GM12872 (cell line): Measurements from ENCODE around the gene ZDHHC11.

Source experiments
- TF ChIP-seq, protein P1 (sequence below): IDR thresholded peaks from 3 replicates; pipeline ENCODE4 v1.5.1; 2011; ENCODE audit warnings: low read depth, mild to moderate bottlenecking, low read length, moderate library complexity; ENCODE audit not compliant: insufficient read depth

ZDHHC11 gene

DNA sequence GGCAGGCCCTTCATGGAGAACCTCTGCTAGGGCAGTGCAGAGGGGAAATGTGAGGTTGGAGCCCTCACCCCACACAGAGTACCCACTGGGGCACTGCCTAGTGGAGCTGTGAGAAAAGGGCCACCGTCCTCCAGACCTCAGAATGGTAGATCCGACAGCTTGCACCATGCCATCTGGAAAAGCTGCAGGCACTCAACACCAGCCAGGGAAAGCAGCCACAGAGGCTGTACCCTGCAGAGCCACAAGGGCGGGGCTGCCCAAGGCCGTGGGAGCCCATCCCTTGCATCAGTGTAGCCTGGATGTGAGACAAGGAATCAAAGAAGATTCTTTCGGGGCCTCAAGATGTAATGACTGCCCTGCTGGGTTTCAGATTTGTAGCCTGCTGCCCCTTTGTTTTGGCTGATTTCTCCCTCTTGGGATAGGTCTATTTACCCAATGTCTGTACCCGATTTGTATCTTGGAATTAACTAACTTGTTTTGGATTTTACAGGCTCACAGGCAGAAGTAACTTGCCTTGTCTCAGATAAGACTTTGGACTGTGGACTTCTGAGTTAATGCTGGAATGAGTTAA lies 16.6 kb upstream of the ZDHHC11 start:
- TF ChIP-seq, protein P1, sequence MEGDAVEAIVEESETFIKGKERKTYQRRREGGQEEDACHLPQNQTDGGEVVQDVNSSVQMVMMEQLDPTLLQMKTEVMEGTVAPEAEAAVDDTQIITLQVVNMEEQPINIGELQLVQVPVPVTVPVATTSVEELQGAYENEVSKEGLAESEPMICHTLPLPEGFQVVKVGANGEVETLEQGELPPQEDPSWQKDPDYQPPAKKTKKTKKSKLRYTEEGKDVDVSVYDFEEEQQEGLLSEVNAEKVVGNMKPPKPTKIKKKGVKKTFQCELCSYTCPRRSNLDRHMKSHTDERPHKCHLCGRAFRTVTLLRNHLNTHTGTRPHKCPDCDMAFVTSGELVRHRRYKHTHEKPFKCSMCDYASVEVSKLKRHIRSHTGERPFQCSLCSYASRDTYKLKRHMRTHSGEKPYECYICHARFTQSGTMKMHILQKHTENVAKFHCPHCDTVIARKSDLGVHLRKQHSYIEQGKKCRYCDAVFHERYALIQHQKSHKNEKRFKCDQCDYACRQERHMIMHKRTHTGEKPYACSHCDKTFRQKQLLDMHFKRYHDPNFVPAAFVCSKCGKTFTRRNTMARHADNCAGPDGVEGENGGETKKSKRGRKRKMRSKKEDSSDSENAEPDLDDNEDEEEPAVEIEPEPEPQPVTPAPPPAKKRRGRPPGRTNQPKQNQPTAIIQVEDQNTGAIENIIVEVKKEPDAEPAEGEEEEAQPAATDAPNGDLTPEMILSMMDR, result no peak

DNA sequence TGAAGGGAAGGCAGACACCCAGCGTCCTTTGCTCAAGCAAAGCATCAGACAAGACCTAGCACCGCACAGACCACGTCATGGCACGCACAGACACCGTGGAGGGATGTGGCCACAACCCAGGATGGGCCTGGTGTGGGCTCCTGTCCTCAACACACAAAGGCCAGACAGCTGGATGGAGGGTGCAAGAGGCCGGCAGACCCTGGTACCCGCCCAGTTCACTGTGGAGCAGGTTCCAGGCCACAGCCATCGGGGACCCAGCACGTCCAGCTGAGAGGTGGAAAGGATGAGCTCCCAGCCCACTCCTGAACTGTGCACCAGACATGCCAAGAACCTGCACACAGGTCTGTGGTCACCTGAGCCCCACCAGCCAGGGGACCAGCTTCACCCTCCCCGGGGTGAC lies 15.0 kb upstream of the ZDHHC11 start:
- TF ChIP-seq, protein P1, result no peak

DNA sequence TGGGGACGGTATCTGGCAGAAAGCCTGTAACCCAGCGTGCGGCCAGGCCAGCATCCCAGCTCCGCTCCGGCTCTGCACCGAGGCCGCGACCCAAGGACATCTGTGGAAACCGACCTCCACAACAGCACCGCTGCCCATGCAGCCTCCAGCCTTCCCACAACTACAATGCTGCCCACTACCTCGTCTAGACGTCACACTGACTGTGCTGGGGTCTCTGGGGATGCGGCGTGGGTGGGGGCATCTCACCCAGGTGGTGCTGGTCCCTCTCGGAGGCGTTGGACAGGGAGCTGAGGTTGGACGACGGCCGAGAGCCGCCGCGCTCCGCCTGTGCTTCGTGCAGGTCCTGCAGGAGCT lies 14.4 kb upstream of the ZDHHC11 start:
- TF ChIP-seq, protein P1, result no peak

DNA sequence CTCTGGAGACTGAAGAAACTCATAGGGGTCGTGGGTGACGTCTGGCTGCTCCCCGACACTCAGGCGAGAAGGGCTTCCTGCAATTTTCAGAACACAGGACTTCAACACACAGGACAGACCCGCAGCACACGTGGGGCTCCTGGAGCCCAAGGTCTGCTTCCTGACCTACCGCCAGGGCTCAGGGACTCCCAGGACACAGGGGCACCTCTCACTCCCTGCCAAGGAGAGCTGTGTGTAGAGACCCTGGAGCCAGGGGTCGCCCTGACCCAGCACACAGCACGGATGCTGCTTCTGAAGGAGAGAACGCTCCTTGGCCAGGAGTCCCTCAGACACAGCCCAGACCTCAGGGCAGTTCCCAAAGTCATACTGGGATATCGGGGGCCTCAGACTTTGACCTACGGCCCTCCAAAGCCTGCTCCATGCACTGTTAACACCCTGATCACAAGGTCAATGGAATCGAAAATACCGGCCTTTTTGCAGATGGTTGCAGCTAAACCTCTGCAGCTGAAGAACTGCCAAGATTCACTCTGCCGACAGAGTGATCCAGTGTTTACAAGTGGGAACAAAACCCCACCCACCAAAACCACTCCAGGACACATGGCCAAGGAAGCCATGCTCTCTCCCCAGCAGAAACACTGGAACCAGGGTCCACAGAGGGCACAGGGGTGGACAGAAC lies 13.8 kb upstream of the ZDHHC11 start:
- TF ChIP-seq, protein P1, result no peak

DNA sequence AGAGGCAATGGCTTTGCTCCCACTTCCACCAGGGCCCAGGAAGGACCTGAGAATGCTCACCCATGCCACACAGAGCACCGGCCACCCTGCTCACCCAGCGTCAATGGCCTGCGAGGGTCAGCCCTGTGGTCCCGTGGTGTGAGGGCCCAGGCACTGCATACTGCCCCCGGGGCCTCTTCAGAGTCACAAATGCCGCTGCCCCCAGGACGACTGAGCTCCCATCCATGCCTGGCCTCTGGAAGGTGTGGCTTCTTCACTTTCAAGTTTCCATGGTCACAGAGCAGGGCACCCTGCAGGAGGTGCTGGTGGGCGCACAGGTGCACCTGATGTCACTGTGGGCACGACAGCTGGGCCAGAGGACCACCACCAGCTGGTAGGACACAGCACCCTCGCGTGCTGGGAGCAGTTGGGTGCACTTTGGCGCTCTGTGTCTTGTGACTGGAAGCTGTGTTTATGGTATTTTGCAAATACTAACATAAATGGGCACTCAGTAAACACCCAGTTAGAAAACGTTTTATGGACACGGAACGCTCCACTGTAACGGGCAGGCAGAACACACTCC lies 12.5 kb upstream of the ZDHHC11 start:
- TF ChIP-seq, protein P1, result no peak

DNA sequence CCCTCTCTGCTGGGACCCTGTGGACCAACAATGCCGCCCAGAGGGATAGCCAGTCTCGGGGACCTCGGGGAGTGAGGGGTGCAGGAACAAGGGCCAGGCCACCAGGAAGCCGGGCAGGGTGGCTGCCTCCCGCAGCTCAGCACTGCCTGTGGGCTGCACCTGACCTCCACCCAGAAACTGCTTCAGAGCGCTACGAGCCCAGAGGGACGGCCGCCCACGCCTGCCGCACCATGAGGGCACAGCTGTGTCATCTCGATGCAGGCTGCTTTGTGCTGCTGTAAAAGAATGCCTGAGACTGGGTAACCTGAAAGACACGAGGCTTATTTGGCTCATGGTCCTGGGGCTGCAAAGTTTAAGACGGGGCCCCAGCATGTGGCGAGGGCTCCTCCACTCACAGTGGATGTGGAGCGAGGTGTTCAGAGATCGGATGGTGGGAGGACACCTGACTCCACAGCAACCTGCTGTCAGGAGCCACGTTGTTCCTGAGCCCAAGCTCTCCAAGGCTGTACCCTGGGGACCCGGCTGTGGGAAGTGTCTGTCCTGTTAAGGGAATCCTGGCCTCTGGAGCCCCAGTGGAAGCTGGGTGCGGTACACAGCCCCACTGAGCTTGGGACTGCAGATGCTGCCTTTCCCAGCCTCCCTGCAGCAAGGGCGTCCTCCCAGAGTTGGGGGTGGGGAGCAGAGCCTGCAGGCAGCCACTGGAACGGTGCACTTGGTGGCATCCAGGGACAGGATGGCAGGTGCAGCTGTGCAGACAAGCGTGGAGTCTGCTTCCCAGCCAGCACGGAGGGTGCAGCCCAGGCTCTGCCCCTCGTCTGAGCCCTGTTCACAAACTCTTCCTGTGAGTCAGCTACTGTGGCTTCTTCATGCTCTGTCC lies 11.8 kb upstream of the ZDHHC11 start:
- TF ChIP-seq, protein P1, result no peak

DNA sequence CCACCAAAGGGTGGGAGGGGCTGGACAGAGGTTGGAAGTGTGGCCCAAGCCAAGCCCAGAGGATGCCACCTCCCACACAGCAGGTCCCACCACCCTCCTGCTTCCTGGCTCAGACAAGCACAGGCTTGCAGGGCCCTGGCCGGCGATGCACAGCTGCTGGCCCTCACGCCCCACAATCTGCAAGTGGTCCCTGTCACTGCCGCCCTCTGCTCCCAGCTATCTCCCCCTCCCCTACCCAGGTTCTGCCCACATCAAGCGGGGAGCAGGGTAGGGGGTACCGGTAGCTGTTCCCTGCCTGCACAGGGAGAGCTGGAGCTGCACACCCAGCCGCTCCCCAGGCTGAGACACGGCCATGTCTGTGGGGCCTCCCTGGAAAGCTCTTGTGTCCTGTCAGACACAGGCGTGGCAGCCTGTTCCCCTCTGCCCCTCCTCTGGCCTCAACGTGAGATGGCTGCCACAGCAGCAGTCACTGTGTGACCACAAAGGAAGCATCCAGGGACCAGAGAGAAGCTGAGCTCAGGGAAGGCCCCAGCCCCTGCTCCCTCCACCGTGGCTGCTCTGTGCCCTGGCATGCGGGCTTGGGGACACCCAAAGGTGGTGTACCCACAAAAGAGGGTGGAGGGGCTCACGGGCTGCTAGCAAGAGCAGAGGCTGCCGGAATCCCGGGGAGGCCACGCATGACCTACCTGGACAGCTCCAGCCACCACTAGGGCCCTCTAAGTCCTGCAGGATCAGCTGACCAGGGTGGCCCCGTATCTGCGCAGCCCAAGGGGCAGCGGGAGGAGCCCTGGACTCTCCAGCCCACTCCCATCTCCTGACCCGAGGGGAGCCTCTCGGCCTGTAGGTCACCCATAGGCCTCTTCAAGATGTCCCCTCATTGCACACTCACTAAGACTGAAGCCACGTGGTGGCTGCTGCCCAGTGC lies 10.9 kb upstream of the ZDHHC11 start:
- TF ChIP-seq, protein P1, result no peak
